Activated CD4-positive, alpha-beta T cell treated with anti-CD3 and anti-CD28 coated beads, Interleukin-2, amount 10 ng/mL, durations not matched to agents 7 days and 5 days (primary cell): ENCODE measurements around the gene PLCL2. TPM values are rescaled to one million over a fixed set of nuclear protein-coding genes. Genes with fewer than 3 reads are reported as not detected.
"Not testable (repeated sequence)": the region's sequence is repeated elsewhere in the genome, so short reads cannot be mapped to it uniquely, and the experiment has no call there.

Source experiments
- CTCF ChIA-PET: fragments of 350-600 bp; sonication (Branson Sonifier 250); formaldehyde crosslinking; loops from one replicate; lab custom pipeline; 2021; ENCODE audit warnings: antibody characterized with exemption; lab: Charles Lee
- POLR2A ChIA-PET: fragments of 350-600 bp; sonication (Branson Sonifier 250); formaldehyde crosslinking; loops from one replicate; lab custom pipeline; 2021; ENCODE audit warnings: antibody characterized with exemption; lab: Charles Lee
- DNase-seq: peaks from one replicate; pipeline ENCODE4 v3.0.0-alpha.2; 2020
- H3K27ac Mint-ChIP-seq: one replicate; pipeline ENCODE4 v1.8.0; 2021; ENCODE audit warnings: mild to moderate bottlenecking, moderate library complexity, mixed read lengths
- H3K27me3 Mint-ChIP-seq: one replicate; pipeline ENCODE4 v1.8.0; 2021; ENCODE audit warnings: mixed read lengths
- H3K36me3 Mint-ChIP-seq: one replicate; pipeline ENCODE4 v1.8.0; 2021; ENCODE audit warnings: low read depth, mixed read lengths
- H3K4me1 Mint-ChIP-seq: one replicate; pipeline ENCODE4 v1.8.0; 2021; ENCODE audit warnings: mixed read lengths
- H3K4me3 Mint-ChIP-seq: one replicate; pipeline ENCODE4 v1.8.0; 2021; ENCODE audit warnings: mild to moderate bottlenecking, moderate library complexity, mixed read lengths
- H3K9me3 Mint-ChIP-seq: one replicate; pipeline ENCODE4 v1.8.0; 2021; ENCODE audit warnings: mixed read lengths
- total RNA-seq, 2 experiments: library from RNA; stranded (reverse); gene quantifications; one replicate each; pipeline ENCODE4 v1.2.3, GENCODE V29; 2021

Gene PLCL2
- total RNA-seq, 2 experiments from 2014 or later: 48.8 to 50.9 TPM

GRCh38 chr3:17089314-17089700 lies 204.6 kb downstream of the PLCL2 start:
- no peak for DNase-seq
- Mint-ChIP-seq H3K4me1 (peaks cover 43% of the 10 kb centered on the region), H3K36me3 (peaks cover 66% of the 10 kb centered on the region), H3K27ac (peak overlapping the region; percentile 83), H3K27me3 (no peaks in the 10 kb centered on the region), H3K4me3 (no peak overlapping the region), H3K9me3 (peaks cover 10% of the 10 kb centered on the region)
- ChIA-PET CTCF (no interaction called here), POLR2A (interaction anchor here (0.6 kb wide), 1 partner anchor 687 kb away, joined by 3 read pairs; no protein-coding TSS in a partner anchor)

GRCh38 chr3:17090280-17090983 lies 205.7 kb downstream of the PLCL2 start:
- Mint-ChIP-seq H3K4me1 (peaks cover 43% of the 10 kb centered on the region), H3K27ac (no peak overlapping the region), H3K36me3 (peaks cover 58% of the 10 kb centered on the region), H3K27me3 (no peaks in the 10 kb centered on the region), H3K9me3 (peaks cover 10% of the 10 kb centered on the region), H3K4me3 (no peak overlapping the region)
- DNase-seq: no peak
- ChIA-PET POLR2A (no interaction called here), CTCF (interaction anchor here (0.6 kb wide), 1 partner anchor 424 kb away, joined by 3 read pairs; no protein-coding TSS in a partner anchor)

- no peak for DNase-seq
- ChIA-PET CTCF (no interaction called here), POLR2A (no interaction called here)
- Mint-ChIP-seq H3K9me3 (peaks cover 2% of the 10 kb centered on the region), H3K36me3 (peaks cover 42% of the 10 kb centered on the region), H3K4me1 (peaks cover 29% of the 10 kb centered on the region), H3K27ac (no peak overlapping the region), H3K27me3 (no peaks in the 10 kb centered on the region), H3K4me3 (no peak overlapping the region)
Observed at GRCh38 chr3:17091910-17092582, 207.3 kb downstream of the PLCL2 start.

GRCh38 chr3:17092583-17092933 lies 207.8 kb downstream of the PLCL2 start:
- Mint-ChIP-seq H3K9me3 (no peaks in the 10 kb centered on the region), H3K36me3 (peaks cover 38% of the 10 kb centered on the region), H3K27me3 (no peaks in the 10 kb centered on the region), H3K27ac (no peak overlapping the region), H3K4me1 (peaks cover 24% of the 10 kb centered on the region), H3K4me3 (no peak overlapping the region)
- CTCF ChIA-PET: no interaction called here
- no peak for DNase-seq
- POLR2A ChIA-PET: no interaction called here

GRCh38 chr3:17094551-17094950 lies 209.8 kb downstream of the PLCL2 start:
- H3K36me3 Mint-ChIP-seq: peaks cover 25% of the 10 kb centered on the region

GRCh38 chr3:17103579-17103978 lies 218.8 kb downstream of the PLCL2 start:
- POLR2A ChIA-PET: no interaction called here
- peaks cover 25% of the 10 kb centered on the region for H3K9me3 Mint-ChIP-seq
- H3K27ac Mint-ChIP-seq: no peak overlapping the region
- H3K27me3 Mint-ChIP-seq: peaks cover 7% of the 10 kb centered on the region
- CTCF ChIA-PET: no interaction called here
- H3K4me1 Mint-ChIP-seq: peaks cover 3% of the 10 kb centered on the region
- no peak overlapping the region for H3K4me3 Mint-ChIP-seq
- DNase-seq: no peak
- peaks cover 1% of the 10 kb centered on the region for H3K36me3 Mint-ChIP-seq

More at GRCh38 chr3:17094551-17094950, 209.8 kb downstream of the PLCL2 start:
- no peaks in the 10 kb centered on the region for H3K27me3 Mint-ChIP-seq
- no peak for DNase-seq
- no peak overlapping the region for H3K27ac Mint-ChIP-seq
- ChIA-PET POLR2A (no interaction called here), CTCF (no interaction called here)
- H3K9me3 Mint-ChIP-seq: no peaks in the 10 kb centered on the region
- no peak overlapping the region for H3K4me3 Mint-ChIP-seq
- H3K4me1 Mint-ChIP-seq: peaks cover 5% of the 10 kb centered on the region

GRCh38 chr3:17106801-17107200 lies 222.0 kb downstream of the PLCL2 start:
- H3K36me3 Mint-ChIP-seq, POLR2A ChIA-PET, CTCF ChIA-PET, H3K27ac Mint-ChIP-seq, DNase-seq, H3K4me3 Mint-ChIP-seq, H3K27me3 Mint-ChIP-seq, H3K4me1 Mint-ChIP-seq: not testable (repeated sequence)
- peaks cover 12% of the 10 kb centered on the region for H3K9me3 Mint-ChIP-seq

- Mint-ChIP-seq H3K4me1 (no peaks in the 10 kb centered on the region), H3K4me3 (no peak overlapping the region), H3K27ac (no peak overlapping the region), H3K9me3 (peaks cover 2% of the 10 kb centered on the region), H3K27me3 (no peaks in the 10 kb centered on the region), H3K36me3 (no peaks in the 10 kb centered on the region)
- CTCF ChIA-PET: interaction anchor here (0.6 kb wide), 1 partner anchor 1907 kb away, joined by 4 read pairs; no protein-coding TSS in a partner anchor
- no peak for DNase-seq
- POLR2A ChIA-PET: no interaction called here
Observed at GRCh38 chr3:17110660-17111396, 226.1 kb downstream of the PLCL2 start.

GRCh38 chr3:17111586-17111985 lies 226.8 kb downstream of the PLCL2 start:
- no peaks in the 10 kb centered on the region for H3K4me1 Mint-ChIP-seq
- ChIA-PET POLR2A (no interaction called here), CTCF (interaction anchor here (0.7 to 1.2 kb wide), 2 partner anchors 10 to 69 kb away, joined by 3 read pairs; no protein-coding TSS in a partner anchor)
- no peak for DNase-seq
- H3K27ac Mint-ChIP-seq: no peak overlapping the region
- H3K27me3 Mint-ChIP-seq: no peaks in the 10 kb centered on the region
- peaks cover 2% of the 10 kb centered on the region for H3K9me3 Mint-ChIP-seq
- H3K4me3 Mint-ChIP-seq: no peak overlapping the region
- H3K36me3 Mint-ChIP-seq: no peaks in the 10 kb centered on the region

- Mint-ChIP-seq H3K27me3 (no peaks in the 10 kb centered on the region), H3K4me1 (no peaks in the 10 kb centered on the region), H3K9me3 (peaks cover 2% of the 10 kb centered on the region), H3K36me3 (peaks cover 2% of the 10 kb centered on the region), H3K27ac (no peak overlapping the region), H3K4me3 (no peak overlapping the region)
- DNase-seq: no peak
- POLR2A ChIA-PET: no interaction called here
- CTCF ChIA-PET: no interaction called here
Observed at GRCh38 chr3:17115186-17115585, 230.4 kb downstream of the PLCL2 start.

GRCh38 chr3:17116007-17116600 lies 231.3 kb downstream of the PLCL2 start:
- Mint-ChIP-seq H3K36me3 (peaks cover 2% of the 10 kb centered on the region), H3K27ac (no peak overlapping the region), H3K4me3 (no peak overlapping the region), H3K9me3 (peaks cover 2% of the 10 kb centered on the region), H3K27me3 (no peaks in the 10 kb centered on the region), H3K4me1 (no peaks in the 10 kb centered on the region)
- ChIA-PET POLR2A (no interaction called here), CTCF (no interaction called here)
- no peak for DNase-seq

- peaks cover 4% of the 10 kb centered on the region for H3K36me3 Mint-ChIP-seq
- no peaks in the 10 kb centered on the region for H3K4me1 Mint-ChIP-seq
- no peak overlapping the region for H3K4me3 Mint-ChIP-seq
- no peaks in the 10 kb centered on the region for H3K27me3 Mint-ChIP-seq
- ChIA-PET POLR2A (no interaction called here), CTCF (no interaction called here)
- DNase-seq: no peak
- peaks cover 8% of the 10 kb centered on the region for H3K9me3 Mint-ChIP-seq
- no peak overlapping the region for H3K27ac Mint-ChIP-seq
Observed at GRCh38 chr3:17118771-17119170, 234.0 kb downstream of the PLCL2 start.
